AG09309 (cell line): ENCODE measurements around the gene DPH3.

Experiments
- DNase-seq: peaks from one replicate; pipeline ENCODE4 v3.0.0-alpha.2; 2010; ENCODE audit warnings: low read depth
- H3K4me3 ChIP-seq: 2 replicates; pipeline ENCODE4 v1.5.1; 2011; ENCODE audit warnings: mild to moderate bottlenecking, low read depth, low read length, moderate library complexity; ENCODE audit not compliant: control insufficient read depth
- TF ChIP-seq, protein P1 (sequence below): IDR thresholded peaks from 2 replicates; pipeline ENCODE4 v1.5.1; 2011; ENCODE audit warnings: mild to moderate bottlenecking, low read depth, low read length, inconsistent platforms; ENCODE audit not compliant: insufficient read depth, control insufficient read depth; ENCODE audit errors: missing control alignments

DPH3 gene

GRCh38 chr3:16300881-16301359 lies 36.2 kb upstream of the DPH3 start:
- TF ChIP-seq, protein P1, sequence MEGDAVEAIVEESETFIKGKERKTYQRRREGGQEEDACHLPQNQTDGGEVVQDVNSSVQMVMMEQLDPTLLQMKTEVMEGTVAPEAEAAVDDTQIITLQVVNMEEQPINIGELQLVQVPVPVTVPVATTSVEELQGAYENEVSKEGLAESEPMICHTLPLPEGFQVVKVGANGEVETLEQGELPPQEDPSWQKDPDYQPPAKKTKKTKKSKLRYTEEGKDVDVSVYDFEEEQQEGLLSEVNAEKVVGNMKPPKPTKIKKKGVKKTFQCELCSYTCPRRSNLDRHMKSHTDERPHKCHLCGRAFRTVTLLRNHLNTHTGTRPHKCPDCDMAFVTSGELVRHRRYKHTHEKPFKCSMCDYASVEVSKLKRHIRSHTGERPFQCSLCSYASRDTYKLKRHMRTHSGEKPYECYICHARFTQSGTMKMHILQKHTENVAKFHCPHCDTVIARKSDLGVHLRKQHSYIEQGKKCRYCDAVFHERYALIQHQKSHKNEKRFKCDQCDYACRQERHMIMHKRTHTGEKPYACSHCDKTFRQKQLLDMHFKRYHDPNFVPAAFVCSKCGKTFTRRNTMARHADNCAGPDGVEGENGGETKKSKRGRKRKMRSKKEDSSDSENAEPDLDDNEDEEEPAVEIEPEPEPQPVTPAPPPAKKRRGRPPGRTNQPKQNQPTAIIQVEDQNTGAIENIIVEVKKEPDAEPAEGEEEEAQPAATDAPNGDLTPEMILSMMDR: no peak
- no peak overlapping the region for H3K4me3 ChIP-seq
- no peak for DNase-seq

DNA sequence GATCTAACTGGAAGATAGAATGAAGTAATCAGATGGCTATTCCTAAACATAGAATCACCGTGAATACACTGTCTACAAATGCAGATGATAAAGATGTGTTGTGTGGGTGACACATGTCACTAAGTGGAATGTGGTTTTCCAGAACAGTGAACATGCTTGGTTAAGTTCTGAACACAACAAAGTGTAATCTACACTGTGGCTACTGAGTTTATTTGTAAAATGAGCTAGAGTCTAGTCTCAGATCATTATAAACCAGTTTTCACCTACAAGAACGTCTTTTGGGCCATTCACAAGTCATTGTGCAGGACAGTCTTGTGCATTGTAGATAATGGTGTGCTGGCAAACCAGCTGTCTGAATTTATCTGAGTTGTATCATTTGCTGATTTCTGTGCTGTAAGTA lies 35.6 kb upstream of the DPH3 start:
- TF ChIP-seq, protein P1: no peak
- H3K4me3 ChIP-seq: no peak overlapping the region
- no peak for DNase-seq

- TF ChIP-seq, protein P1: no peak
- no peak for DNase-seq
Measured at GRCh38 chr3:16299746-16300145, 35.0 kb upstream of the DPH3 start.

GRCh38 chr3:16298891-16299290 lies 34.1 kb upstream of the DPH3 start:
- H3K4me3 ChIP-seq: no peak overlapping the region
- TF ChIP-seq, protein P1: no peak
- no peak for DNase-seq

More at GRCh38 chr3:16299746-16300145, 35.0 kb upstream of the DPH3 start:
- H3K4me3 ChIP-seq: no peak overlapping the region

GRCh38 chr3:16297997-16298885 lies 33.5 kb upstream of the DPH3 start:
- DNase-seq: no peak
- H3K4me3 ChIP-seq: no peak overlapping the region
- TF ChIP-seq, protein P1: no peak

DNA sequence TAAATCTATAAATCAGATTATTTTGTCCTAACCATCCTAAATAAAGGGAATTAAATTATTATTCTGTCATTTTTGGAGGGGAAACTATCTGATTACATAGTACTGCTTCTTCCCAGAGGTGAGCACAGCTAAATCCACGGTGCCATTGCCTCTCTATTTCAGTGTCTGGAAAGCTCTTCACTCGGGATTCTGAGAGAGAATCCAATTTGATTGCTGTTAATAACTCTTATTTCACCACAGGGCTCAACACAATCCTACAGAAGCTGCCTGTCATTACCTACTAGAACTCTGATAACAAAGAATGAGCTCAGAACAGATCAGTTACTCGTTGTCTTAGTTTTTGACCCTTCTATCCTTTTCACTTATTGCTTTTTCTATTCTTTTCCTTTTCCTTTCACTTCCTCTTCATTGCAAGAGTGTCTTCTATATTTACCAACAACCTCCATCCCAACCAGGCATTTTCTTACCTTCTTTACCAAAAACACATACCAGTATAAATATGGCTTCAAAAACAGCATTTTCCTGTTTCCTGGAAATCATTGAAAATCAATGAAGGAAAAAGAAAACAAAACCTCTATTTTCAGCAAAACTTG lies 30.7 kb upstream of the DPH3 start:
- no peak for DNase-seq
- TF ChIP-seq, protein P1: no peak
- no peak overlapping the region for H3K4me3 ChIP-seq
